Measurements from ENCODE around the gene RTBDN.
A peak's percentile ranks its signal among the peaks of the same experiment; 100 is the strongest.

The RTBDN gene

DNA sequence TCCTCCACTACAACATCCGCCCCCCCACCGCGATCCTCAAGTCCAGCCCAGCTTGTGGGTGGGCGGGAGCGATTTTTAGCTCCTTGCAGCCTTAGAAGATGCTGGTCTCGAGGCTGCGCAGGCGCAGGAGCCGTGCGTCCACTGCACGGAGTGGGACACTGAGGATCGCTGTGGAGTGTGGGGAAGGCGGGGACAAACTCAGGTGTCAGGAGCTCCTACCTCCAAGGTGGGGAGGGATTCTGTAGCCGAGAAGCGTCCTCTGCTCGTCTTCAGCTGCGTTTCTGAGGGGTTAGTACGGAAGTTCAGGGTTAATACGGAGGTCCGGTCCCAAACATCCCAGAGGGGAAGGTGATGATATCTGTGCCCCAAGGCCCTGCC is at the start of gene RTBDN:
TSS of gene RTBDN (minus strand) at position 14 of the 378 bp plus-strand sequence. CDS start 4,600 bp downstream, outside the sequence.
- DNase-seq, result peak; percentile 12

- no peak for DNase-seq
Observed at GRCh38 chr19:12882589-12882988, 48.2 kb upstream of the RTBDN start.

GRCh38 chr19:12881172-12881808 is 46.9 kb upstream of the RTBDN start, which contains the start of gene DNASE2:
Gene DNASE2 (minus strand): TSS chr19:12881449. CDS start chr19:12881375, 74 bp downstream.
- DNase-seq, result peak; percentile 95

DNA sequence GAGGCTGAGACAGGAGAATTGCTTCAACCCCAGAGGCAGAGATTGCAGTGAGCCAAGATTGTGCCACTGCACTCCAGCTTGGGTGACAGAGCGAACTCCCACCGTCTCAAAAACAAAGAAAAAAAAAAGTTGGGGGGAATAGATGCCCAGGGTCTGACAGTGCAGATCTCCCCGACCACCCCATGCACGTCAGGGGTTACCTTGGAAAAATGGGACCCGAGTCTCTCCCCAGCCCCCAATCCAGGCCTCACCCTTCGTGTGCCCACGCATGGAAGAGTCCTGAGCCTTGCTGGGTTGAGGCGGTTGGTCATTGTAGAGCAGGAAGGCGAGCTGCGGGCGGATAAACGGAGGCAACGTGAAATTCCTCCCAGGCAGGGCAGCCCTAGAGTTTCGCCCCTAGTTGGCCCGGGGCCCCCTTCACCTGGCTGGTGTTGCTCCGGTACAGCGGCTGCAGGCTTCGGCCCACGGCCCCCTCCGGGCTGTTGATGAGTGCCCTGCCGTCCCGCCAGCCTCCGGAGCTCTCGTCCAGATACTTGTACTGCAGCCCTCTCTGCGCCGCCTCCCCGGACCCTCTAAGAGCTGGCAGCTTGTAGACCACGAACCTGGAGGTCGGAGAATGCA is 46.3 kb upstream of the RTBDN start:
- DNase-seq, result peak; percentile 21

DNA sequence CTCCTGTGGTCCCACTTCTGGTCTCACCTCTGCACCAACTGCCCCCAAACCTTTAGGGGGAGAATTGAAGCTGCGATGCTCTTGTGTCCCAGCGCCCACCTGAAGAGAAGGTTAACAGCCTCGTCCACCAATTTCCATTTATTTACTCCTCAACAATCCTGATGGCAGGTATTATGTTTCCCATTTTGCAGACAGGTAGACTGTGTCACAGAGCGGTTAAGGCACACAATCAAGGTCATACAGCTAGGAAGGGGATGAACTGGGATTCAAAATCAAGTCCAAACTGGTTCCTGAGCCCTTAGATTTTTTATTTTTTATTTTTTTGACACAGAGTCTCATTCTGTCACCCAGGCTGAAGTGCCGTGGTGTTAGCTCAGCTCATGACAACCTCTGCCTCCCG is 40.7 kb upstream of the RTBDN start:
- DNase-seq, result no peak

DNA sequence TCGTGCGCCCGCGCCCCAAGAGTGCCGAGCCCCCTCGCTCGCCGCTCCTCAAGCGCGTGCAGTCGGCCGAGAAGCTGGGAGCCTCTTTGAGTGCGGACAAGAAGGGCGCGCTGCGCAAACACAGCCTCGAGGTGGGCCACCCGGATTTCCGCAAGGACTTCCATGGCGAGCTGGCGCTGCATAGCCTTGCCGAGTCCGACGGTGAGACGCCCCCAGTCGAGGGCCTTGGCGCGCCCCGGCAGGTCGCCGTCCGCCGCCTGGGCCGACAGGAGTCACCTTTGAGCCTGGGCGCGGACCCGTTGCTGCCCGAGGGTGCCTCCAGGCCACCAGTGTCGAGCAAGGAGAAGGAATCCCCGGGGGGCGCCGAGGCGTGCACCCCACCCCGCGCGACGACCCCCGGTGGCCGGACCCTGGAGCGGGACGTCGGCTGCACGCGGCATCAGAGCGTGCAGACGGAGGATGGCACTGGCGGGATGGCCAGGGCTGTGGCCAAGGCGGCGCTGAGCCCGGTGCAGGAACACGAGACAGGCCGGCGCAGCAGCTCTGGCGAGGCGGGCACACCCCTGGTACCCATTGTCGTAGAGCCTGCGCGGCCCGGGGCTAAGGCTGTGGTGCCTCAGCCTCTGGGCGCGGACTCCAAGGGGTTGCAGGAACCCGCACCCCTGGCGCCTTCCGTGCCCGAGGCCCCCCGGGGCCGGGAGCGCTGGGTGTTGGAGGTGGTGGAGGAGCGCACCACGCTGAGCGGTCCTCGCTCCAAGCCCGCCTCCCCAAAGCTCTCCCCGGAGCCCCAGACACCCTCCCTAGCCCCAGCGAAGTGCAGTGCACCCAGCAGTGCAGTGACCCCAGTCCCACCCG is 39.7 kb upstream of the RTBDN start:
- no peak for DNase-seq

DNA sequence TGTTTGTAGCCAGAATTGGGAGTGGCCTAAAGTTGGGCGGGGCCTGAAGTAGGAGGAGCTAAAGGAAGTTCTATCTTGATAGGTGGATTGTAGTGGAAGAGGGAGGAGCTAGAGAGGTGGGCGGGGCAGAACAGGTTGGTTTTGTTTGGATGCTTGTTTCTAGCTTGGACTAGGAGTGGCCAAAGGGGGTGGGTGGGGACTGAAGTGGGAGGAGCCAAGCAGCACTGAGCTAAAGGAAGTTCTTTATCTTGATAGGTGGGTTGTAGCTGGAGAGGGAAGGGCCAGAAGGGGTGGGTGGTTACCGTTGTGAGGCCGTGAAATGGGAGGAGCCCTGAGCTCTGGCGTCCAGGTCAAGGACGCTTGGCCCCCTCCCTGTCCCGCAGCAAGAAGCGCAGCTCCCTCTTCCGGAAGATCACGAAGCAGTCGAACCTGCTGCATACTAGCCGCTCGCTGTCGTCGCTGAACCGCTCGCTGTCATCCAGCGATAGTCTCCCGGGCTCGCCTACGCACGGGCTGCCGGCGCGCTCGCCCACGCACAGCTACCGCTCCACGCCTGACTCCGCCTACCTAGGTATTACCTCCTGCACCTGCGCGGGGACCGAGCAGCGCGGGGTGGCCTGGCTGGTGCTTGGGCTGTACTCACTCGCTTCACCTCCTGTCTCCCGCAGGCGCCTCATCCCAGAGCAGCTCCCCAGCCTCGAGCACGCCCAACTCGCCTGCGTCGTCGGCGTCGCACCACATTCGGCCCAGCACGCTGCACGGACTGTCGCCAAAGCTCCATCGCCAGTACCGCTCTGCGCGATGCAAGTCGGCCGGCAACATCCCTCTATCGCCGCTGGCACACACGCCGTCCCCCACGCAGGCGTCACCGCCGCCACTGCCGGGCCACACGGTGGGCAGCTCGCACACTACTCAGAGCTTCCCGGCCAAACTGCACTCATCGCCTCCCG is 38.8 kb upstream of the RTBDN start:
- DNase-seq, result peak; percentile 87

DNA sequence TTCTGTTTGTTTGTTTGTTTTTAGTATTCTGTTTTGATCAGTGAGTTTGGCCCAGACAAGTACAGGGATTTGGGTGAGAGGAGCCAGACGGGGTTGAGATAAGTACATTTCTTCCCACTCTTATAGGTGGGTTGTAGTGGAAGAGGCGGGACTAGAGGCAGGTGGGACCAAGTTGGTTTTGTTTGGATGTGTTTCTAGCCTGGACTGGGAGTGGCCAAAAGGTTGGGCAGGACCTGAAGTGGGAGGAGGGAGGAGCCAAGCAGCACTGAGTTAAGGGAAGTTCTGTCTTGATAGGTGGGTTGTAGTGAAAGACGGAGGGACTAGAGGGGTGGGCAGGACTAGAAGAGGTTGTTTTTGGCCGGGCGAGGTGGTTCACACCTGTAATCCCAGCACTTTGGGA is 37.9 kb upstream of the RTBDN start:
- peak; percentile 26 for DNase-seq

DNA sequence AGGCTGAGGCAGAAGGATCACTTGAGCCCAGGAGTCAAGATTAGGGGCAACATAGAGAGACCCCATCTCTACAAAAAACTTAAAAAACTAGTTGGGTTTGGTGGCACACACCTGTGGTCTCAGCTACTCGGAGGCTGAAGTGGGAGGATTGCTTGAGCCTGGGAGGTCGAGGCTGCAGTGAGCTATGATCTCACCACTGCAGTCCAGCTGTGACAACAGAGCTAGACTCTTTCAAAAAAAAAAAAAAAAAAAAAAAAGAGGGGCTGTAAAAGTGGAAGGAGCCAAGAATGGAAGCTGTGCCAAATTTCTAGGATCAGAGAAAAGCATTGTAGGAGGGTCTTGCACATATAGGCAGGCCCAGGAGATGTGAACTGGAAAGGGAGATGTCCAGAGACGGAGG is 37.3 kb upstream of the RTBDN start:
- no peak for DNase-seq

DNA sequence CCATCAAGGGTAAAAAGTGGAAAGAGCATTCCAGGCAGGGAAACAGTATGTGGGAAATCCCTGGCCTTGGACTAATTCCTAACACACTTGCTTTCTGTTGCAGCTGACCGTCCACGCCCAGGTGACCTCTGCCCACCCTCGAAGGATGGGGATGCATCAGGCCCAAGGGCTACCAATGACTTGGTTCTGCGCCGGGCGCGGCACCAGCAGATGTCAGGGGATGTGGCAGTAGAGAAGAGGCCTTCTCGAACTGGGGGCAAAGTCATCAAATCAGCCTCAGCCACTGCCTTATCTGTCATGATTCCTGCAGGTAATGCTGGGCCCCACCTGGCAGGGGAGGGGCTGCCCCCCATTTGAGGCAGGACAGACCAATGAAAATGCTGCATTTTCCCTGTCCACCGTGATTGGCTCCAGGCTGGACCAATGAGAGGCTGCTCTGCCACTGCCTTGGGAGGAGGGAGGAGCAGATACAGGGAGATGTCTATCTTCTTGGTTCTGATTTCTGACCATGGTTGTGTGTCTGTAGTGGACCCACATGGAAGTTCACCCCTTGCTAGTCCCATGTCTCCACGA is 34.2 kb upstream of the RTBDN start:
- peak; percentile 56 for DNase-seq

DNA sequence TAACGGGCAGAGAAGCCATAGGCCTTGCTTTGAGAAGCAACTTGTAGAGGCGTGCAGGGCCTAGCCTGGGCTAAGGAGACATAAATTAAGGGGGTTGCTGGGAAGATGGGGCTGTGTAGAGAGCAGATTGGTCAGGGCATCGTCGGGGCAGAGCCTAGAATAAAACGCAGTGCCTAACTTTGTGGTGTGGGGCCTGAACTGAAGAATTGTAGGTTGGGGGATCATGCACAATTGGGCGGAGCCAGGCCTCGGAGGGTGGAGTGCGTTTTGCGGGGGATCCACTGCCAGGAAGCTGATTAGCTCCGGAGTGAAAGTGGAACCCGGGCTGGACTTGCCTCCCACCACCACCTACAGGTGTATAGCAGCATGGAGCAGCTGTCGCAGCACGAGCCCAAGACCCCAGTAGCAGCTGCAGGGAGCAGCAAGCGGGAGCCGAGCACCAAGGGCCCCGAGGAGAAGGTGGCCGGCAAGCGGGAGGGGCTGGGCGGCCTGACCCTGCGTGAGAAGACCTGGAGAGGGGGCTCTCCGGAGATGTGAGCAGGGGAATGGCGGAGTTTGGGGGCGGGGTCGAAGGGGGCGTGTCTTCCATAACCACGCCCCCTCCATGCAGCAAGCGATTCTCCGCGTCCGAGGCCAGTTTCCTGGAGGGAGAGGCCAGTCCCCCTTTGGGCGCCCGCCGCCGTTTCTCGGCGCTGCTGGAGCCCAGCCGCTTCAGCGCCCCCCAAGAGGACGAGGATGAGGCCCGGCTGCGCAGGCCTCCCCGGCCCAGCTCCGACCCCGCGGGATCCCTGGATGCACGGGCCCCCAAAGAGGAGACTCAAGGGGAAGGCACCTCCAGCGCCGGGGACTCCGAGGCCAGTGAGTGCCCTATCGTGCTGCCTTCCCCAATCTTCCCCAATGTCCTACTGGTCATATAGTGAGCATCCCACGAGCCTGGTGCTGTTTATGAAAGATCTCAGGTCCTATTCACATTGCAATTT is 33.0 kb upstream of the RTBDN start:
- peak; percentile 84 for DNase-seq

GRCh38 chr19:12866416-12867119 is 32.2 kb upstream of the RTBDN start:
- no peak for DNase-seq

DNA sequence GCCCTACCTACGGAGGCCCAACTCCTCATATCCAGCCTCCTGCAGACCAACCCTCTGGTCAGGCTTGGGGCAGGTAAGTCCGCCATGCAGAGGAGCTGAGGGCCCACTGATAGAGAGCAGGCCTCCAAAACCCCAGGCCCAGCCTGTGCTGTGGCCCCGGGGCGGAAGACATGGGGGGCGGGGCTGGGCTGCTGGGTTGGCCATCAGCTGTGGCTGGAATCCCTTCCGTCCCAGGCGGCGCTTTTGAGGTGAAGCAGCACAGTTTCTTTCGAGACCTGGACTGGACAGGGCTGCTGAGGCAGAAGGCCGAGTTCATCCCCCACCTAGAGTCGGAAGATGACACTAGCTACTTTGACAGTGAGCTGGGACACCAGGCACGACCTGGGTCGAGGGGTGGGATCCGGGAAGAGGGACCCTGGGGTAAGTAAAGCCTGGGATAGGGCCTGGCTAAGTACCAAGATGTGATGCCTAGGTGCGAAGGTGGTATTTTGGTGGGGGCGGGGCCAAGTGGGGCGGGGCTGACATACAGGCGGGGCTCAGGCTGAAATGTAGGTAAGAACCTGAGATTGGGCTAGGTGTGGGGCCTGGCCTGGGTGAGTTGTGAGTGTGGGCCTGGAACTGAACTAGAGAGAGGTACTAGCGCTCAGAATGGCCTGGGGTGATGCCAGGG is 31.5 kb upstream of the RTBDN start:
- DNase-seq, result no peak

DNA sequence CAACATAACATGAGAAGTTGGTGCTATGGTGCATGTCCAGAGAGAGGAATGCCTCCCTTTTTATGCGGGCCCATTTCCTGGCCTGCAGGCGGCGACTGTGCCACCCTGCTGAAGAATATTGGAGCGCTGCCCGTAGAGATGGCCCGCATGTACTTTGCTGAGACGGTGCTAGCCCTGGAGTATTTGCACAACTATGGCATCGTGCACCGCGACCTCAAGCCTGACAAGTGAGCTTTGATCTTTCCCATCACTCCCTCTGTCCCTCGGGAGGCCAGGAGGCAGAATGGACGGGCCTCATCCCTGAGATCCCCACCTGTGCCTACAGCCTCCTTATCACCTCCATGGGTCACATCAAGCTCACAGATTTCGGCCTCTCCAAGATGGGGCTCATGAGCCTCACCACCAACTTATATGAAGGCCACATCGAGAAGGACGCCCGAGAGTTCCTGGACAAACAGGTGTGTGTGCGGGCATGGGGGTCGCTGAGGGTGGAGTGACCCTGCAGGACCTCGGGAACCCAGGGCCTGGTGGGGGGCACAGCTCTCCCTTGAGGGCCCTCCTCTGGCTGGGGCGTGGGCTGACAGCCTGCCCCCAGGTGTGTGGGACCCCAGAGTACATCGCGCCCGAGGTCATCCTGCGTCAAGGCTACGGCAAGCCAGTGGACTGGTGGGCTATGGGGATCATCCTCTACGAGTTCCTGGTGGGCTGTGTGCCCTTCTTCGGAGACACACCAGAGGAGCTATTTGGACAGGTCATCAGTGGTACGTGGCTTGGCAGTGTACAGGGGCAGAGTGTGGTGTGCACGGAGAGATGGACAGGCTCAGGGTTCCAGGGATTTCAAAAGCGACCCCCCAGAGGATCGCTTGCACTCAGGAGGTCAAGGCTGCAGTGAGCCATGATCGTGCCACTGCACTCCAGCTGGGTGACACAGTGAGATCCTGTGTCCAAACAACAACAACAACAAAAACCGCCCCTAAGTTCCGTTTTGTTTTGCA is 30.6 kb upstream of the RTBDN start:
- no peak for DNase-seq

- no peak for DNase-seq
Observed at GRCh38 chr19:12864143-12864542, 29.8 kb upstream of the RTBDN start.

DNA sequence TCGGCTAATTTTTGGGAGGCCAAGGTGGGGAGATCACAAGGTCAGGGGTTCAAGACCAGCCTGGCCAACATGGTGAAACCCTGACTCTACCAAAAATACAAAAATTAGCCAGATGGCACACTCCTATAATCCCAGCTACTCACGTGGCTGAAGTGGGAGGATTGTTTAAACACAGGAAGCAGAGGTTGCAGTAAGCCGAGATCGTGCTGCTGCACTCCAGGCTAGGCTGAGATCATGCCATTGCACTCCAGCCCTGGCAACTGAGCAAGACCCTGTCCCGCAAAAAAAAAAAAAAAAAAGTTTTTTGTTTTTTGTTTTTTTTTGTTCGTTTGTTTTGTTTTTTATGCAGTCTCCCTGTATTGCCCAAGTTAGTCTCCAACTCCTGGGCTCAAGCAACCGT is 25.2 kb upstream of the RTBDN start:
- DNase-seq, result no peak

DNA sequence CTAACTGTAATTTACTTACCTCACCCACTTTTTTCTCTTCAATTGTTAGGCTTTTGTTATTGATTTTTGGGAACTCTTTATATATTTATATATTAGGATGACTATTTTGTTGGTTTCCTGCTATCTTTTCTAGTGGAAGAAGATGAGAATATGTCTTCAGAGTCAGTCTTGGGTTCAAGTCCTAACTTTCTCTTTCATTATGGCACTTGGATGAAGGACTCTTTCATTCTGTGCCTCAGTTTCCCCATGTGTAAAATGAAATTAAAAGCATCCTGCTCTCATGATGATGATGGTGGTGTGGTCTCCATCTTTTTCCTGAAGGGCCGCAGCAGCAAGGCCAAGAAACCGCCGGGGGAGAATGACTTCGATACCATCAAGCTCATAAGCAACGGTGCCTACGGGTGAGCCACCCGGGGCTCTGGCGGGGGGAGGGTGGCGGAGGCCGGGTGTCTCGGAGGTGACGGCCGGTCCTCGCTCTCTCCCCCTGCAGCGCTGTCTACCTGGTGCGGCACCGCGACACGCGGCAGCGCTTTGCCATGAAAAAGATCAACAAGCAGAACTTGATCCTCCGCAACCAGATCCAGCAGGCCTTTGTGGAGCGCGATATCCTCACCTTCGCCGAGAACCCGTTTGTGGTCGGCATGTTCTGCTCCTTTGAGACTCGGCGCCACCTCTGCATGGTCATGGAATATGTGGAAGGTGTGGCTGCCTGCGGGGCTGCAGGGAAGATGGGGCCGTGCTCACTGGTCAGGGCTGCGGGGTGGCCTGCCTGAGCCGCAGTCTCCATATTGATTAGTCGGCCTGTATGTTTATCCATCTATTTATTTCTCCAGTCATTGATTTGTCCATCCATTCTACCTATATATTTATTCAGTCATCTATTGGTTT is 23.9 kb upstream of the RTBDN start:
- no peak for DNase-seq
